ENCODE measurements around the gene TMEM266. TPM values are rescaled to one million over a fixed set of nuclear protein-coding genes. Genes with fewer than 3 reads are reported as not detected.
A peak's percentile ranks its signal among the peaks of the same experiment; 100 is the strongest.

Gene TMEM266
- total RNA-seq, 4 donors from 2014 or later: 1.4 to 3.1 (median 2.3) TPM

GRCh38 chr15:76174654-76175053 is 114.9 kb downstream of the TMEM266 start:
- 92% methylated on average over 5 of the region's 5 CpGs for WGBS
- TF ChIP-seq POLR2AphosphoS5 (IDR thresholded peaks at IDR 0.05): no peak
- Histone ChIP-seq H3K4me1 (peaks cover 33% of the 10 kb centered on the region), H3K36me3 (no peaks in the 10 kb centered on the region), H3K27ac (no peak overlapping the region), H3K27me3 (no peaks in the 10 kb centered on the region), H3K9me3 (no peaks in the 10 kb centered on the region), H3K4me3 (no peak overlapping the region)
- no peak for DNase-seq (ENCODE audit: low spot score in 2 of 2)

GRCh38 chr15:76175442-76175841 is 115.7 kb downstream of the TMEM266 start:
- no peak for TF ChIP-seq CTCF (IDR thresholded peaks at IDR 0.05)
- no peak for TF ChIP-seq POLR2AphosphoS5 (IDR thresholded peaks at IDR 0.05)
- no peak for TF ChIP-seq POLR2A (IDR thresholded peaks at IDR 0.05)
- TF ChIP-seq EP300 (IDR thresholded peaks at IDR 0.05): no peak
- Histone ChIP-seq H3K4me3 (no peak overlapping the region), H3K27me3 (no peaks in the 10 kb centered on the region), H3K36me3 (no peaks in the 10 kb centered on the region), H3K9me3 (no peaks in the 10 kb centered on the region), H3K4me1 (peaks cover 25% of the 10 kb centered on the region), H3K27ac (no peak overlapping the region)
- 94% methylated on average over 8 of the region's 8 CpGs for WGBS
- DNase-seq (ENCODE audit: low spot score in 2 of 2): no peak

GRCh38 chr15:76176059-76176458 is 116.3 kb downstream of the TMEM266 start:
- H3K9me3 ChIP-seq: no peaks in the 10 kb centered on the region
- no peaks in the 10 kb centered on the region for H3K36me3 ChIP-seq
- no peak for TF ChIP-seq EP300 (IDR thresholded peaks at IDR 0.05)
- no peak for TF ChIP-seq POLR2AphosphoS5 (IDR thresholded peaks at IDR 0.05)
- TF ChIP-seq POLR2A (IDR thresholded peaks at IDR 0.05): no peak
- TF ChIP-seq CTCF (IDR thresholded peaks at IDR 0.05): no peak
- H3K27me3 ChIP-seq: no peaks in the 10 kb centered on the region
- H3K4me1 ChIP-seq: peaks cover 19% of the 10 kb centered on the region
- H3K27ac ChIP-seq: peak overlapping the region; percentile 81
- 98% methylated on average over 8 of the region's 10 CpGs for WGBS
- H3K4me3 ChIP-seq: no peak overlapping the region
- no peak for DNase-seq (ENCODE audit: low spot score in 2 of 2)

GRCh38 chr15:76176487-76177085 is 116.8 kb downstream of the TMEM266 start:
- Histone ChIP-seq H3K9me3 (no peaks in the 10 kb centered on the region), H3K4me3 (no peak overlapping the region), H3K27me3 (no peaks in the 10 kb centered on the region), H3K27ac (peak overlapping the region; percentile 81), H3K36me3 (no peaks in the 10 kb centered on the region), H3K4me1 (peaks cover 19% of the 10 kb centered on the region)
- WGBS: 80% methylated on average over 14 of the region's 15 CpGs
- no peak for DNase-seq (ENCODE audit: low spot score in 2 of 2)
- TF ChIP-seq CTCF (IDR thresholded peaks at IDR 0.05): no peak
- TF ChIP-seq POLR2AphosphoS5 (IDR thresholded peaks at IDR 0.05): no peak
- no peak for TF ChIP-seq POLR2A (IDR thresholded peaks at IDR 0.05)
- TF ChIP-seq EP300 (IDR thresholded peaks at IDR 0.05): no peak

GRCh38 chr15:76177491-76178040 is 117.8 kb downstream of the TMEM266 start:
- 28% methylated on average over 12 of the region's 15 CpGs for WGBS
- no peaks in the 10 kb centered on the region for H3K9me3 ChIP-seq
- H3K36me3 ChIP-seq: no peaks in the 10 kb centered on the region
- peak overlapping the region; percentile 18 for H3K4me3 ChIP-seq
- peak; percentile 87 to 89 for DNase-seq (ENCODE audit: low spot score in 2 of 2)
- no peaks in the 10 kb centered on the region for H3K27me3 ChIP-seq
- peak overlapping the region; percentile 81 for H3K27ac ChIP-seq
- peak in 1 of 2 donors; percentile 39 for TF ChIP-seq POLR2A (IDR thresholded peaks at IDR 0.05)
- TF ChIP-seq CTCF (IDR thresholded peaks at IDR 0.05): no peak
- TF ChIP-seq EP300 (IDR thresholded peaks at IDR 0.05): no peak
- peak in 2 of 3 donors; percentile 45 to 83 for TF ChIP-seq POLR2AphosphoS5 (IDR thresholded peaks at IDR 0.05)
- peaks cover 19% of the 10 kb centered on the region for H3K4me1 ChIP-seq

Data from suprapubic skin (tissue), 4 donors.